Fibroblast of lung (primary cell): ENCODE data around the gene KRT71.

Experiments
- CTCF ChIP-seq, 2 donors: IDR thresholded peaks in 1 of 2; conservative IDR thresholded peaks in 1 of 2; 1 replicate in 1 of 2; 2 replicates in 1 of 2; pipeline ENCODE4 v1.5.1; 2011 to 2012; ENCODE audit warnings: low read length in 2 of 2, control low read depth in 1 of 2, inconsistent platforms in 1 of 2, low read depth in 1 of 2, mild to moderate bottlenecking in 1 of 2
- EZH2 ChIP-seq: IDR thresholded peaks from 2 replicates; pipeline ENCODE4 v1.5.1; 2012; ENCODE audit warnings: low read length, control low read depth, mild to moderate bottlenecking; ENCODE audit errors: missing control alignments

- no peak for TF ChIP-seq CTCF (conservative IDR thresholded peaks at IDR 0.05 in 1 of 2, IDR thresholded peaks at IDR 0.05 in 1 of 2; ENCODE audit: low read depth in 1 of 2, low read length in 2 of 2)
- TF ChIP-seq EZH2, result no peak
These were observed 6.0 kb upstream of the KRT71 start for GRCh38 chr12:52558781-52559445.
